Subcutaneous abdominal adipose tissue (tissue), 5 donors: ENCODE results near the gene SLC37A2.

Experiments used
- H3K27ac ChIP-seq: one replicate; pipeline ENCODE4 v1.7.0; 2013; ENCODE audit warnings: low read depth, mild to moderate bottlenecking, inconsistent platforms, low read length, moderate library complexity
- H3K27me3 ChIP-seq, 5 donors: one replicate each; pipeline ENCODE4 v1.7.0; 2013; ENCODE audit warnings: low read length in 5 of 5, inconsistent platforms in 1 of 5; ENCODE audit not compliant: control insufficient read depth in 5 of 5, insufficient read depth in 4 of 5
- H3K36me3 ChIP-seq, 5 donors: one replicate each; pipeline ENCODE4 v1.7.0; 2013; ENCODE audit warnings: low read length in 5 of 5; ENCODE audit not compliant: control insufficient read depth in 5 of 5, insufficient read depth in 5 of 5
- H3K4me1 ChIP-seq, 5 donors: one replicate each; pipeline ENCODE4 v1.7.0; 2013; ENCODE audit warnings: low read length in 5 of 5, mild to moderate bottlenecking in 3 of 5, moderate library complexity in 1 of 5; ENCODE audit not compliant: control insufficient read depth in 5 of 5, insufficient read depth in 5 of 5
- H3K4me3 ChIP-seq, 5 donors: one replicate each; pipeline ENCODE4 v1.7.0; 2013; ENCODE audit warnings: low read length in 5 of 5, low read depth in 1 of 5
- H3K9ac ChIP-seq, 5 donors: one replicate each; pipeline ENCODE4 v1.7.0; 2013; ENCODE audit warnings: low read length in 5 of 5, mild to moderate bottlenecking in 4 of 5, moderate library complexity in 3 of 5
- H3K9me3 ChIP-seq, 5 donors: one replicate each; pipeline ENCODE4 v1.7.0; 2013; ENCODE audit warnings: low read length in 5 of 5; ENCODE audit not compliant: control insufficient read depth in 5 of 5
- donor health status: healthy.
- donor health status: healthy.
- donor health status: healthy.
- donor health status: healthy.
- donor health status: healthy.

The SLC37A2 gene

DNA sequence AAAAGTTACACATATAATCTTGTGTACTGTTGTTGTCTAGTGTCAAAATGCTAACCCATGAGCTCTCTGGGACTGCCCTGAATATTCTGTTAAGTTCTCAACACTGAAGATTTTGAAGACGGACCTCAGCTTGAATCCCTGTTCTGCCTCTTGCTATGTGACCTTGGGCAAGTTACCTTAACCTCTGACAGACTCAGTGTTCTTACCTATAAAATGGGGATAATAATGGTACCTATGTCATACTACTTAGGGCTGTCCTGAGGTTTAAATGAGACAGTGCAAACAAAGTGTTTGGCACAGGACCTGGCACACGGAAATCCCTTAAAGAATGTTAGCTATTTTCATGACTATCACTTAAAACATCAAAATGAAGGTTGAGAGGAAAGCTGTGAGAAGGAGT lies 37.0 kb downstream of the SLC37A2 start:
- Histone ChIP-seq H3K4me1 (peaks cover 0 to 13% (median 10%) of the 10 kb centered on the region in 5 donors), H3K36me3 (peaks cover 28 to 68% (median 55%) of the 10 kb centered on the region in 5 donors)

DNA sequence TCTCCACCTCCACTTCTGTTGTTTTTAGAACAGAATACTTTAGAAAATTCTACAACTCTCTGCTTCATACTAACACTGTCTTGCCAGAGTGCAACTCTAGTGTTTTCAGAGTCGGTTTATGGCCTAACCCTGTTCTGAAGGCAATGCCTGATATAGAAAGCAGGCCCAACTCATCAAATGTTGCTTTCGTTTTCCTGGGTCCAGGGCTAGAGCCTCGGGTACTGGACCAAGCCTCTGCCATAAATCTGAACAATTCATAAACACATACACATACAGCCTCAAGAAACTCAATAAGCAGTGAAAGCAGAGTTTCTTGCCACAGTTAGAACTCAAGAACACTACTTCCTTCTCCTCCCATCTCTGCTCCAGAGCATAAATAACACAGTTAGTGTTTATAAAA lies 38.5 kb downstream of the SLC37A2 start:
- H3K36me3 ChIP-seq = peaks cover 23 to 57% (median 46%) of the 10 kb centered on the region in 5 donors
- H3K9ac ChIP-seq = no peak overlapping the region
- H3K27ac ChIP-seq = no peak overlapping the region
- H3K4me3 ChIP-seq = no peak overlapping the region
- no peaks in the 10 kb centered on the region for H3K9me3 ChIP-seq
- no peaks in the 10 kb centered on the region for H3K27me3 ChIP-seq
- peaks cover 0 to 14% (median 11%) of the 10 kb centered on the region in 5 donors for H3K4me1 ChIP-seq

More for the DNA sequence above, 37.0 kb downstream of the SLC37A2 start:
- Histone ChIP-seq H3K4me3 (no peak overlapping the region), H3K9ac (no peak overlapping the region), H3K27ac (no peak overlapping the region), H3K27me3 (no peaks in the 10 kb centered on the region), H3K9me3 (no peaks in the 10 kb centered on the region)

DNA sequence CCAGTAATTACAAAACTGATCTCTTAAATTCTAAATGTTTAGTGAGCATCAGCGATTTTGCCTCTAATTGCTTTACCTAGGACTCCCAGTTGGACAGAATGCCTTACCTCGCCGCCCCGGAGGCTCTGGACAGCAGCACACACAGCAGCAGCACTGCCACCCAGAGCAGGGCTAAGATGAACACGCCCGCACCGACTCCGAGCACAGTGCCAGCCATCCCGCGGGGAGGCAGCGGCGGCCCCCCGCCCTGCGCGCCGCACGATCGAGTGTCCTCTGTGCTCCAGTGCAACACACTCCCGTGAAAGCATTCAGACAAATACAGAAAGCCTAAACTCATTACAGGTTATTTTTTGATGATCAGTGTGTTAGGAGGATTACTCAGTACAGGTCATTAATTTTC lies 38.9 kb downstream of the SLC37A2 start:
- peaks cover 0 to 14% (median 10%) of the 10 kb centered on the region in 5 donors for H3K4me1 ChIP-seq
- H3K27ac ChIP-seq = no peak overlapping the region

DNA sequence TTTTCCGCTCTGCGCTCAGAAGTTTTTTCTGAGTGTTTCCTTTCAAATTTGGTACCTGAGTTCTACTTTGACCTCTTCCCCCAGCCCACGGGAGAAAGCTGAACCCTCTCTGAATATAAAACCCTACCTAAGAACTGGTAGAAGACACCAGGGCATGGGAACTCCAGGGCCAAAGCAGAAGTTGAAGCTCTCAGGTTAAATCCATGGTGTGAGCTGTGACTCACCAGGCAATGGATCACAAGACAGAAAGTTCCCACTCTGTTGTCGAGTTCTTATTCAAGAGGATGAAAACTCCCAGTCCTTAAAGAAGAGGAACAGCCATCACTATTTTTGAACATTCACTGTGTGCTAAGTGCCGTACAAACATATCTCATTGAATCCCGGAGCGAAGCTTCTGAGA lies 39.4 kb downstream of the SLC37A2 start:
- Histone ChIP-seq H3K4me3 (no peak overlapping the region), H3K9ac (no peak overlapping the region), H3K9me3 (no peaks in the 10 kb centered on the region), H3K27ac (no peak overlapping the region), H3K4me1 (peaks cover 0 to 14% (median 7%) of the 10 kb centered on the region in 5 donors), H3K27me3 (no peaks in the 10 kb centered on the region), H3K36me3 (peaks cover 15 to 48% (median 38%) of the 10 kb centered on the region in 5 donors)

More for the DNA sequence above, 38.9 kb downstream of the SLC37A2 start:
- Histone ChIP-seq H3K36me3 (peaks cover 19 to 53% (median 43%) of the 10 kb centered on the region in 5 donors), H3K9ac (no peak overlapping the region), H3K9me3 (no peaks in the 10 kb centered on the region), H3K27me3 (no peaks in the 10 kb centered on the region), H3K4me3 (no peak overlapping the region)

DNA sequence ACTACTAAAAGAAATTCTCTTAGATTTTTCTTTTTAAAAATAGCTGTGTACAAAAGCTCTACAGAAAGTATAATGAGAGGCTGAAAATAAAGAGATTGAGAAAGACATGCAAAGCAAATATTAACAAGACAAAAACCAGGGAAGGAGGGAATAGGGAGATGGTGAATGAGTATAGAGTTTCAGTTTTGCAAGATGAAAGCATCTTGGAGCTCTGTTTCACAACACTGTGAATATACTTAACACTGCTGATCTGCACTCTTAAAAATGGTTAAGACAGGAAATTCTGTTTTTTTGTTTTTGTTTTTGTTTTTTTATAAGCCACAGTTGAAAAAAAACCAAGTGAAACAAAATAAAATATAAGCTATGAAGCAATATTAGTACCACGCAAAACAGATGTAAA lies 42.8 kb downstream of the SLC37A2 start:
- no peak overlapping the region for H3K9ac ChIP-seq
- peaks cover 0 to 23% (median 14%) of the 10 kb centered on the region in 5 donors for H3K4me1 ChIP-seq
- H3K27me3 ChIP-seq = no peaks in the 10 kb centered on the region
- no peak overlapping the region for H3K4me3 ChIP-seq
- H3K9me3 ChIP-seq = no peaks in the 10 kb centered on the region
- no peak overlapping the region for H3K27ac ChIP-seq
- peaks cover 0 to 16% (median 10%) of the 10 kb centered on the region in 5 donors for H3K36me3 ChIP-seq

DNA sequence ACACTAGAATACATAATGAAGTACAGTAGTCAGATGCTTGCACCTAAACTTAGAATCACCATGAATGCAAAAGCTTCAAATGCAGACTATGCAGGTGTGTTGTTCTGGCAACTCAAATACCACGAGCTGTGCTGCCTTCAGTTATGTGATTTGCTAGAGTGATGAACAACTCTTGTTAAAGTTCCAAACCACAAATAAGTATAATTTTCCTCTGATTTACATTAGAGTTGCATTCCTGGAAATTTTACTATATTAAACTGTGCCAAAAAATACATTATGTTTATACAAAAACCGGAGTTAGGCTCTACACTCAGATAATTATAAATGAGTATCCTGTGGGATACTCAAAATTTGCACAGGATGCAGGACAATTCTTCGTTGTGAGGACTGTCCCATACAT lies 45.4 kb downstream of the SLC37A2 start:
- Histone ChIP-seq H3K9me3 (no peaks in the 10 kb centered on the region), H3K27me3 (no peaks in the 10 kb centered on the region), H3K36me3 (peaks cover 0 to 2% (median 0%) of the 10 kb centered on the region in 5 donors), H3K9ac (no peak overlapping the region), H3K27ac (no peak overlapping the region), H3K4me1 (peaks cover 0 to 27% (median 20%) of the 10 kb centered on the region in 5 donors), H3K4me3 (no peak overlapping the region)

DNA sequence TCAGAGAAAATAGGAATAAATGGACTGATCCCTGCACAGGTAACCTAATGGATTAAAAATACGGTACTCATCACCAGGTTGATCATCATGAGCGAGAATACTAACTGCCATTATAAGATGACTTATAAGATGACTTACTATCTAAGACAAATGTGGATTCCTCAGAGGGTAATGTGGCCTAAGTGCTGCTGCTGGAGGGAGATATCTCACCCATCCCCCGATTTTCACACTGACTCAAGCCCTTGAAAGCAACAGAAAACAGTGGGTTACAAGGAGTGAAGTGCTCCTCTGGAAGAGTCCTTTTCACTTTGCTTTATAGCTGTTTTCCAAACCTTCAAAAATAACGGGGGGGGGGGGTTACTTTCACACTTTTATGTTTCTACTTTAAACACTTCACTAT lies 47.4 kb downstream of the SLC37A2 start:
- no peaks in the 10 kb centered on the region for H3K36me3 ChIP-seq
- H3K4me1 ChIP-seq = peaks cover 0 to 19% (median 14%) of the 10 kb centered on the region in 5 donors
- H3K9me3 ChIP-seq = no peaks in the 10 kb centered on the region
- H3K9ac ChIP-seq = peak overlapping the region in 4 of 5 donors; percentile 7 to 97 (median 88)
- peak overlapping the region; percentile 90 for H3K27ac ChIP-seq
- H3K4me3 ChIP-seq = peak overlapping the region in 4 of 5 donors; percentile 87 to 97 (median 95)
- H3K27me3 ChIP-seq = no peaks in the 10 kb centered on the region

DNA sequence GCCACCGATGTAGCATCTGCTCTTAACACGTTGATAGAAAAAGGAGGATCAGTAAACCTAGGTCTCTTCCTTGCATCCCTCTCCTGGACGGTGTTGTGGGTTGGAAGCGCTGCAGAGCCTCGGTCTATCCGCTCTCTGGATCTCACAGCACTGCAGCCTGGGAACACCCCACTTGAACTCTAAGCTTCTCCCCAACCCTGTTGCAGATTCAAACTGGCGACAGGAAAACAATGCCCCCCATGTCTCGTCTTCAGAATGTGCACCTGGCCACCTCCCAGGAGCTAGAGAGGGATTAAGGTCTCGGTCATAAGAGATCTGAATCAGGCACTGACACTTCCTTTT lies 47.9 kb downstream of the SLC37A2 start:
- peak overlapping the region; percentile 79 to 97 (median 95) for H3K4me3 ChIP-seq
- H3K27me3 ChIP-seq = no peaks in the 10 kb centered on the region
- peaks cover 0 to 19% (median 14%) of the 10 kb centered on the region in 5 donors for H3K4me1 ChIP-seq
- peak overlapping the region; percentile 78 to 97 (median 92) for H3K9ac ChIP-seq
- no peaks in the 10 kb centered on the region for H3K9me3 ChIP-seq
- no peaks in the 10 kb centered on the region for H3K36me3 ChIP-seq
- peak overlapping the region; percentile 90 for H3K27ac ChIP-seq

DNA sequence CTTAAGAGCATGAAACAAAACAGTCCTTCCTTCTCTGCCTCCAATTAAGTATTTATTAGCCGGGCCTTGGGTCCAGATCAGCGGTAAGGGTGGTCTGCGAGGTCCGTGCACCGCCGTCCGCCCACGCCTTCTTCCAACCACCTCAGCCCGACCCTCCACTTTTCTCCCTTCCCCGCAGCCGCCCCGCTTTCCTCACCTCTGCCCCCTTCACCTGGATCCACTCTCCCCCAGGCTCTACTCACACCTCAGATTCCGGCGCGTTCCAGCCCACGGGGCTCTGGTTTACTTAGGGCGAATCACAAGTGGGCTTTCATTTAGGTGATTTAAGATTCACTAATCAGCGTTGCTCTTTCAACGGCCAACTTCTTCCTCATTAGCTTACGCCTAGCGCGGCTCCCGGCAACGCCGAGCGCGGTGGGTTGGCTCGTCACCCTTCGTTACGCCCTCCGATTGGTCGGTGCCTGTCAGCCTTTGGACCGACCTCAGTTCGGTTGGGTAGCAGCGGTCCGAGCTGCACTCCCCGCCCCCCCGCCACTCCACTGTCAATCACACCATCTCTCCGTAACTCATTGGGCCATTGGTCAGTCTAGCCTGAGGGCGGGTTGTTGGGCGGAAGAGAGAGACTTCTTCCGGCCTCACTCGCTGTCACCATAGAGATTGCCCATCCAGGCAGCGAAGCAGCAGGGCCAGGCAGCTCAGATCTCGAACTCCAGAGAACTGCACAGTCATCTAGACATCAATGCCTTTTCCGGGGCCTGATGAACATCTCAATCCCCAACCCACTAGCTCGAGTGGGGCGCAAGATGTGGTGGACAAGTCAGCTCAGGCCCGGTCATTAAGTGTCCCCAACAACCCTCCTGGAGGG lies 48.5 kb downstream of the SLC37A2 start, which contains the start of gene TMEM218:
TMEM218 (minus strand) TSS at position 284 of the 865 bp plus-strand sequence. CDS start 9,385 bp downstream, outside the sequence.
- H3K27ac ChIP-seq = peak within 1 kb of the TSS; percentile 90
- H3K27me3 ChIP-seq = no peaks in the 10 kb centered on the region
- peak within 1 kb of the TSS; percentile 79 to 97 (median 95) for H3K4me3 ChIP-seq
- no peaks in the 10 kb centered on the region for H3K36me3 ChIP-seq
- H3K4me1 ChIP-seq = peaks cover 0 to 19% (median 14%) of the 10 kb centered on the region in 5 donors
- H3K9me3 ChIP-seq = no peaks in the 10 kb centered on the region
- peak within 1 kb of the TSS; percentile 78 to 97 (median 92) for H3K9ac ChIP-seq

DNA sequence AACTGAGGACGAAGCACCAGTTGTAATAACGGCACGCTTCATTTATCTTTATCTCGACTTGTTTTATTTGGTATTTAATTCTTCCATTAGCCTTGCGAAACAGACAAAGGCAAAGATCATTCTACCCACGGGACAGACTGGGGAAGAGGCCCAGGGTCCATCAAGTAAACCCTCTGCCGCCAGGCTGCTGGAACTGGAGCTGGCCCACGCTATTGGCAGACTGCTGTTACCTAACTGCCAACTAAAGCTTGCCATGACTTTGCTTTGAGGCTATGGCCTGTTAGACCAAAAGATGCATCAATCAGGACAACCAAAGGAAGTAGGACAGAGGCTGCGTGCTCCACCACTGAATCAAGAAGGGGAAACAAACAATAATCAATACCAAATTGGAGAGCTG lies 49.1 kb downstream of the SLC37A2 start:
- Histone ChIP-seq H3K4me3 (peak overlapping the region; percentile 54 to 95 (median 75)), H3K27ac (no peak overlapping the region), H3K27me3 (no peaks in the 10 kb centered on the region), H3K36me3 (no peaks in the 10 kb centered on the region), H3K9me3 (no peaks in the 10 kb centered on the region), H3K9ac (no peak overlapping the region), H3K4me1 (peaks cover 0 to 19% (median 14%) of the 10 kb centered on the region in 5 donors)
